NCI-H2029 treated with DMSO at 0.1 percent for 48 hours (cell line): ENCODE results near the gene FRAT2.

Experiments used
- DNase-seq: peaks from one replicate; lab custom pipeline; 2025; lab: John Stamatoyannopoulos, UW

The FRAT2 gene

GRCh38 chr10:97334370-97335175 lies at the start of gene FRAT2:
Gene FRAT2 (minus strand): TSS chr10:97334729. CDS start chr10:97334572, 157 bp downstream.
- DNase-seq: no peak

GRCh38 chr10:97384156-97384555 lies 49.6 kb upstream of the FRAT2 start:
- no peak for DNase-seq

GRCh38 chr10:97383159-97383558 lies 48.6 kb upstream of the FRAT2 start:
- DNase-seq: no peak

- no peak for DNase-seq
Observed at GRCh38 chr10:97381626-97382025, 47.1 kb upstream of the FRAT2 start.

- DNase-seq: no peak
Observed at GRCh38 chr10:97380516-97380915, 46.0 kb upstream of the FRAT2 start.

GRCh38 chr10:97378933-97379921 lies 44.7 kb upstream of the FRAT2 start:
- DNase-seq: no peak

- no peak for DNase-seq
Observed at GRCh38 chr10:97376413-97376812, 41.9 kb upstream of the FRAT2 start.

- DNase-seq: no peak
Observed at GRCh38 chr10:97373456-97373855, 38.9 kb upstream of the FRAT2 start.

- DNase-seq: no peak
Observed at GRCh38 chr10:97372233-97372875, 37.8 kb upstream of the FRAT2 start.

GRCh38 chr10:97371696-97372095 lies 37.2 kb upstream of the FRAT2 start:
- no peak for DNase-seq

GRCh38 chr10:97367126-97367649 lies 32.7 kb upstream of the FRAT2 start:
- DNase-seq: no peak

- DNase-seq: no peak
Observed at GRCh38 chr10:97366572-97366971, 32.0 kb upstream of the FRAT2 start.

- no peak for DNase-seq
Observed at GRCh38 chr10:97365761-97366351, 31.3 kb upstream of the FRAT2 start.

- DNase-seq: no peak
Observed at GRCh38 chr10:97363071-97363470, 28.5 kb upstream of the FRAT2 start.

- DNase-seq: no peak
Observed at GRCh38 chr10:97362310-97363033, 27.9 kb upstream of the FRAT2 start.

GRCh38 chr10:97361537-97361901 lies 27.0 kb upstream of the FRAT2 start:
- no peak for DNase-seq

GRCh38 chr10:97360705-97361536 lies 26.4 kb upstream of the FRAT2 start:
- no peak for DNase-seq

- no peak for DNase-seq
Observed at GRCh38 chr10:97358781-97359180, 24.3 kb upstream of the FRAT2 start.

GRCh38 chr10:97358349-97358748 lies 23.8 kb upstream of the FRAT2 start:
- no peak for DNase-seq

- no peak for DNase-seq
Observed at GRCh38 chr10:97356918-97357317, 22.4 kb upstream of the FRAT2 start.
